GM12872 (cell line): ENCODE measurements around the gene CD247.

Source experiments
- TF ChIP-seq, protein P1 (sequence below): IDR thresholded peaks from 3 replicates; pipeline ENCODE4 v1.5.1; 2011; ENCODE audit warnings: low read depth, mild to moderate bottlenecking, low read length, moderate library complexity; ENCODE audit not compliant: insufficient read depth

CD247 gene

DNA sequence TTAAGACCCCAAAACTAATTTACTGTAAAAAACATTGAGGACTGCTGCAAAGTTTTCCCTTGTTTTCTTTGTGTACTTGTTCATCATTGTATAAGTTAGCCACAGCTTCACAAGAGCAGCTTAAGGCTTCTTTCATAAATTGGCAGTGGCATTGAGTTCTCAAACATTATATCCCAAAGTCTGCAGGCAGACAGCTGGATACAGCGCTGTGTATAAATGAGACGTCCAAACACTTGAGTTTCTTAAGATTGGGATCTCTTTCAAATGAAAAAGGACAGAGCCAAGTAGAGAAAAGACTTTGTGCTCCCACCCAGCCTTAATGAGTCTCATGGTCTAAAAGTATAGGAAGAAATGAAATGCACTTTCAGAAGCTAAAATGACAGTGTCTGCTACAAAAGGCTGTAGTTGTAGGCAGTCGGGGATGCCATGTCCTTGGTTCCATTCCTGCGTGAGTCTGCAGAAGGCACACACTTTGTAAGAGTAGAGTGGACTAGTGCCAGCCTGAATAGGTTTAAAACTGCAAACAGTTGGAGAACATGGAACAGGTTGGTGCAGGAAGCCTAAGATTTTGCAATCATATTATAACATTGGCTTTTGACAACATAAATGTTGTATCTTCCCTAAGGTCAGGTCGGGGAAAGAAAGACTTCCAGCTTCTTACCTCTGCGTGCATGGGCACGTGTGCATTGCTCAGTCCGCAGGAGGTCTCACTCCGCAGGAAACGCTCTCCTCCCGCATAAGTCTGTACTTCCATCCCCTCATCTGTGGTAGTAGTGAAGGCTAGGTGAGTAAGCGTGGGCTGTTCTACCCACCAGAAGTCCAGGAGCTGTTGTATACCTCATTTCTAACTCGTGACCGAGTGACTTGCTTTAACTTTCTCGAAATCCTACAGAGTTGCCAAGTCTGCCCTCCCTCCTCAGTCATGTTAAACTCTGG is 94.4 kb downstream of the CD247 start:
- TF ChIP-seq, protein P1, sequence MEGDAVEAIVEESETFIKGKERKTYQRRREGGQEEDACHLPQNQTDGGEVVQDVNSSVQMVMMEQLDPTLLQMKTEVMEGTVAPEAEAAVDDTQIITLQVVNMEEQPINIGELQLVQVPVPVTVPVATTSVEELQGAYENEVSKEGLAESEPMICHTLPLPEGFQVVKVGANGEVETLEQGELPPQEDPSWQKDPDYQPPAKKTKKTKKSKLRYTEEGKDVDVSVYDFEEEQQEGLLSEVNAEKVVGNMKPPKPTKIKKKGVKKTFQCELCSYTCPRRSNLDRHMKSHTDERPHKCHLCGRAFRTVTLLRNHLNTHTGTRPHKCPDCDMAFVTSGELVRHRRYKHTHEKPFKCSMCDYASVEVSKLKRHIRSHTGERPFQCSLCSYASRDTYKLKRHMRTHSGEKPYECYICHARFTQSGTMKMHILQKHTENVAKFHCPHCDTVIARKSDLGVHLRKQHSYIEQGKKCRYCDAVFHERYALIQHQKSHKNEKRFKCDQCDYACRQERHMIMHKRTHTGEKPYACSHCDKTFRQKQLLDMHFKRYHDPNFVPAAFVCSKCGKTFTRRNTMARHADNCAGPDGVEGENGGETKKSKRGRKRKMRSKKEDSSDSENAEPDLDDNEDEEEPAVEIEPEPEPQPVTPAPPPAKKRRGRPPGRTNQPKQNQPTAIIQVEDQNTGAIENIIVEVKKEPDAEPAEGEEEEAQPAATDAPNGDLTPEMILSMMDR: no peak

DNA sequence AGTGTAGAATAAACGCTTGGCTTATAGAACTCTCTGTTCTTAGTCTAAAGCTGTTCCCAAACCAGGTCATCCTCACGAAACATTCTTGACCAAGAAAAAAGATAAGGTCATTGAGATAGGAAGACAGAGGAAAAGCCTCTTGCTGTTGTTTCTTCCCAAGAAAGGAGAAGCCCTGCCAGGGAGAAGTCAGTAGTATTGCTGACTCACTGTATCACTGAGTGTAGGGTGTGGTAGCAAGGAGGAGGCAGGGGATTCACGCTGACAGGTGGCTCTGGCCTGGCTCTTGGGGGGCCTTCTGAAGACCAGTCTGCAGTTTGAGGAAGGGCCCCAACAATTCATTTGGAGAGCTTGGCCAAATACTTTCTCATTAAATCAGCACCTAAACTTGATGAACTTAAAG is 97.8 kb downstream of the CD247 start:
- TF ChIP-seq, protein P1: no peak

DNA sequence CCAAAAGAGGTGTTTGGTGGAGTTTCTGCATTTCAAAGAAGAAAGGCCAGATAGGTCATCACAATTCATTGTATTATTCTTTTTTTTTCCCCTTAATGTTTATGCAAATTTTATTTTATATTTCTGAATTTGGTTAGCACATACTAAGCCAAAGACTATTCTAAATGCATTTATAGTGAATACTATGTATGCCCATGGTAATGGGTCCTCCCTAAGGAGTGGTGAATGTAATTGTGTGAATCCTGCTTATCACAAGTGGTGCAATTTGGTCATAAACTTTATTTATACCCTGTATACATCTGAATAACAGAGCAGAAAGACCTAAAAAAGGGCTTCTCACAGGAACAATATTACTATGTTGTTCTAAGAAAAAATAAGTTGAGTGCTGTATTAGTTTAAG is 99.1 kb downstream of the CD247 start:
- TF ChIP-seq, protein P1: no peak

DNA sequence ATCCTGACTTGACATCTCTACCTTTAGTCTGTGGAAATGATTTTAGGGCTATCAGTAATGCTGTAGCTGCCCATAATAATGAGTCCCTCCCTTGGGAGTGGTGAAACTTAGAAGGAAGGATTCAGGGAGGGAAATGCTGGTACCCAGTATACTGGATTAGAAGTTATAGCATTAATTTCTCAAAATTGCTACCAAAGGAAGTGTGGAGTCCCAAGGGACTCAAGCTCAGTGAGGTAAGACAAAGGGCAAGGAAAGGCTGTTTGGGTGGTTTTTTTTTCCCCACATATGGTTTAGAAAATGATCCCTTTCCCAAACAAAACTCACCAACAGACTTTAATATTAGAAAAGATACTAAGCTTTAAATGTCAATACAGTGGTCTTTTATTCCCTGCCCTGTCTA is 99.9 kb downstream of the CD247 start:
- TF ChIP-seq, protein P1: no peak

DNA sequence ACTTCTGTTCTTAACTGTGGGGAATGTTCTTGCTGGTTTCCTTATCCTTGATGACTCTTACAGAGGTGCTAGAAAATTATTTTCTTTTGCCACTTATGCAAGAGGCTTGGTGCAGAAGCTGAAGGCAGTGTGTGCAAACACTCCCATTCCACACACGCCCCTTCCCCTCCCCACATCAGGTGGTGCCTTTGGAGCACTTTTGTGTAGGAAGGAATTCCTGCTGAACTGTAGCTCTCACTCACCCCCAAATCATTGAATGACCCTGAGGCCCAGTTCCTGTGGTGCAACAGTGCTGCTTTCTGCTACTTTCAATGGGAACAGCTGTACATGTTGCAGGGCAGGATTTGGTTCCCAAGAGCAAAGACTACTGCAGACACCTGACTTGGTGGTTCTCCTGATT is 101.8 kb downstream of the CD247 start:
- TF ChIP-seq, protein P1: no peak

DNA sequence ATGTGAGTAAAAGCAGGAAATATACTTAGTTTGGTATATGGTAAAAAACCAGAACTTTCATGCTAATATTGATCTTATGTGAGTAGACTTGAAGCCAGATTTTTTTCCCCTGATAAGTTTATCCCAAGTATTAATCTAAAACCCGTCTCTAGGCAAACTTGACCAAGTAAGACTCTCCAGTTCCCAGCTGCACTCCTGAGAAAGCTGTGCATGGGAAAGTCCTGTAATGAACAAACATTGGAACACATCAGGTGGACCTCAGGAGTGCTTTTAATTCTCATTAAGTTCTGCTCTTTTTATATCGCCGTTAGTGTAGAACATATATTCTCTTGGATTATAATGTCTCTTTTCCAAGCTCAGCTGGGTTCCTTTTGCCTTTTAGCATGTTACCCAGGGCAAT is 105.0 kb downstream of the CD247 start:
- TF ChIP-seq, protein P1: no peak

DNA sequence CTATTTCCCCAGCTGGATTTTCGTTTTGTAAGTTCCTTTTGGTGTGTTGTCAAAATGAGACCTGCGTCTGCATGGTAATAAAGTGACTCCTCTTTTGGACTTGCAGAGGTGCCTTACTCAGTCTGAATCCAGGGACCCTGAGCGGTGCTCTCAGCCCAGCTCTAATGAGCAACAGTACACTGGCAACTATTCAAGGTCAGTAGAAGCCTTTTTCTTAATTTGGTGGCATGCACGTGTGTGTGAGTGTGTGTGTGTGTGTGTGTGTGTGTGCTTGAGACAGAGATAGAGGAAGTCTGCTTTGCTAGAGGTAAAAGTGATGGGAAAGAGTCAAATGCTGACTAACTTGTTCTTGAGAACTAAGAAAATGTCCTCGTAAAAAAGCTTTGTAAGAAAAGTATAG is 105.4 kb downstream of the CD247 start:
- TF ChIP-seq, protein P1: no peak
